Measurements from ENCODE around the gene NDRG3.
A peak's percentile ranks its signal among the peaks of the same experiment; 100 is the strongest.

GRCh38 chr20:36773597-36774390 is 27.9 kb upstream of the NDRG3 start, which contains the start of gene DSN1:
- TF ChIP-seq CTCF (IDR thresholded peaks at IDR 0.05) (peak in 1 of 7 experiments; percentile 50), POLR2A (IDR thresholded peaks at IDR 0.05) (peak in 1 of 4 donors; percentile 29), POLR2AphosphoS5 (IDR thresholded peaks at IDR 0.05) (peak; percentile 85 to 94 (median 85))
